Natural killer cell (primary cell): ENCODE measurements around the gene CNR1. TPM values are rescaled to one million over a fixed set of nuclear protein-coding genes. Genes with fewer than 3 reads are reported as not detected.

Source experiments
- ATAC-seq, 3 donors: fragments of 150-1000 bp in 2 of 3; fragments of 200-7000 bp in 1 of 3; cut with Tn5 transposase; 1 replicate in 1 of 3; 2 replicates in 2 of 3; pipeline ENCODE4 v1.10.0; 2021; ENCODE audit warnings: mild to moderate bottlenecking in 2 of 3, moderate library complexity in 2 of 3
- DNase-seq, 2 donors: peaks; one replicate each; pipeline versions ENCODE4 v3.0.0 to v3.0.0-alpha.2; 2013 to 2021; ENCODE audit warnings: mixed read lengths in 1 of 2
- H3K27ac ChIP-seq: one replicate; pipeline ENCODE4 v1.5.1; 2013; ENCODE audit warnings: mild to moderate bottlenecking, low read length
- H3K27me3 ChIP-seq: one replicate; pipeline ENCODE4 v1.6.1; 2013; ENCODE audit warnings: low read length; ENCODE audit not compliant: control insufficient read depth, insufficient read depth
- H3K36me3 ChIP-seq: one replicate; pipeline ENCODE4 v1.6.1; 2013; ENCODE audit warnings: low read length; ENCODE audit not compliant: control insufficient read depth, insufficient read depth
- H3K4me1 ChIP-seq: one replicate; pipeline ENCODE4 v1.6.1; 2013; ENCODE audit warnings: low read length; ENCODE audit not compliant: control insufficient read depth, insufficient read depth
- H3K4me3 ChIP-seq: one replicate; pipeline ENCODE4 v1.5.1; 2013; ENCODE audit warnings: low read length
- H3K9me3 ChIP-seq: one replicate; pipeline ENCODE4 v1.6.1; 2013; ENCODE audit warnings: low read length; ENCODE audit not compliant: control insufficient read depth, insufficient read depth
- H3K27ac Mint-ChIP-seq, 2 donors: one replicate each; pipeline ENCODE4 v1.8.0; 2022; ENCODE audit warnings: mild to moderate bottlenecking in 2 of 2, mixed read lengths in 2 of 2, moderate library complexity in 1 of 2
- H3K27me3 Mint-ChIP-seq, 2 donors: one replicate each; pipeline ENCODE4 v1.8.0; 2022; ENCODE audit warnings: low read depth in 2 of 2, mixed read lengths in 2 of 2
- H3K36me3 Mint-ChIP-seq: one replicate; pipeline ENCODE4 v1.8.0; 2022; ENCODE audit warnings: mixed read lengths
- H3K4me1 Mint-ChIP-seq, 2 donors: one replicate each; pipeline ENCODE4 v1.8.0; 2022; ENCODE audit warnings: mixed read lengths in 2 of 2
- H3K4me3 Mint-ChIP-seq: one replicate; pipeline ENCODE4 v1.8.0; 2022; ENCODE audit warnings: mild to moderate bottlenecking, moderate library complexity, mixed read lengths
- H3K9me3 Mint-ChIP-seq, 2 donors: one replicate each; pipeline ENCODE4 v1.8.0; 2022; ENCODE audit warnings: mixed read lengths in 2 of 2
- WGBS: methylation state at CpG from one replicate; pipeline ENCODE4 v1.1.7; 2013; ENCODE audit warnings: missing lambda C conversion rate; ENCODE audit not compliant: insufficient coverage; 5-methylcytosine and 5-hydroxymethylcytosine counted together
- intact Hi-C: fragments of 100-400 bp; cut with micrococcal nuclease; formaldehyde crosslinking; loops from one replicate; pipeline ENCODE4 v1.14.2; 2022
- total RNA-seq, 4 donors: library from RNA; stranded (reverse); fragments of 120-200 nt in 1 of 4; gene quantifications; one replicate each; pipeline versions ENCODE4 v1.2.3 to v1.2.4, GENCODE V29; 2013 to 2022
- TF ChIP-seq, protein P1 (sequence below): fragments of 200-600 bp; IDR thresholded peaks from one replicate; pipeline ENCODE4 v1.8.0; 2022; ENCODE audit warnings: antibody characterized with exemption

Gene CNR1
- total RNA-seq, 3 donors from 2014 or later (not counting 1 experiment from before 2014, with no cell fraction given) = not detected

DNA sequence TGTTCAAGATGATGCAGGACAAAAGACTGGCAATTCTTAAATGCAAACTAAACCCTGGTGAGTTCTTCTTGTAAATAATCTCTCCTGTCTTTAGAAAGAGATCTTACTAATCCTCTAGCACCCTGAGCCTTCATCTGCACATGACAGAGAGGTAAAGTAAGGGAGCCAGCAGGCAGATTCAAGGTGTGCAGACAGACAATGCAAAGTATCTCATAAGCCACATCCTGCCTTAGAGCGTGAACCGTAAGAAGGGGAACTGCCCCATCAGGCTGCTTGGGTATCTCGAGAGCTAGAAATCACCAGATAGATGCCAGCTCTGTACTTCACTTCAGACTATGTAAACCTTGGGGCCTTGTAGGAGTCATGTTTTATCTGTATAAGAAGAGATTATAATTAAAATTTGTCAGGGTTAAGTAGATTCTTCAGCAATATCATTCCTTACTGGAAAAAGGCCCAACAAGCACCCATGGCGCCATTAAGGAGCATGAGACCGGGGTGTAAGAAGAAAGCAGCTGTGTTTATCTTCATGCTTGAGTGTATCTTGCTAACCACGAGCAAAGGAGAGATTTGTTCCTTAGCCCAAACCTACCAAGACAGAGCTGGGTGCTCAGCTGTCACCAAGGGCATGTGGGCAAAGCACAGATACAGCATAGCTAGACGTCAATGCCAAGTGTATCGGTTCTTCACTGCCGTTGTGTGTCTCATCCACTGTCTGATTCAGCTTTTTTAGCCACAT is 24.4 kb downstream of the CNR1 start:
- ATAC-seq = no peak
- Histone ChIP-seq H3K36me3 (no peaks in the 10 kb centered on the region), H3K9me3 (no peaks in the 10 kb centered on the region), H3K4me3 (no peak overlapping the region), H3K27me3 (no peaks in the 10 kb centered on the region), H3K27ac (peak overlapping the region; percentile 59), H3K4me1 (no peaks in the 10 kb centered on the region)
- Mint-ChIP-seq H3K9me3 (no peaks in the 10 kb centered on the region), H3K36me3 (no peaks in the 10 kb centered on the region), H3K4me1 (no peaks in the 10 kb centered on the region), H3K4me3 (no peak overlapping the region), H3K27me3 (peaks cover 0 to 6% of the 10 kb centered on the region in 2 donors), H3K27ac (no peak overlapping the region)
- TF ChIP-seq, protein P1, sequence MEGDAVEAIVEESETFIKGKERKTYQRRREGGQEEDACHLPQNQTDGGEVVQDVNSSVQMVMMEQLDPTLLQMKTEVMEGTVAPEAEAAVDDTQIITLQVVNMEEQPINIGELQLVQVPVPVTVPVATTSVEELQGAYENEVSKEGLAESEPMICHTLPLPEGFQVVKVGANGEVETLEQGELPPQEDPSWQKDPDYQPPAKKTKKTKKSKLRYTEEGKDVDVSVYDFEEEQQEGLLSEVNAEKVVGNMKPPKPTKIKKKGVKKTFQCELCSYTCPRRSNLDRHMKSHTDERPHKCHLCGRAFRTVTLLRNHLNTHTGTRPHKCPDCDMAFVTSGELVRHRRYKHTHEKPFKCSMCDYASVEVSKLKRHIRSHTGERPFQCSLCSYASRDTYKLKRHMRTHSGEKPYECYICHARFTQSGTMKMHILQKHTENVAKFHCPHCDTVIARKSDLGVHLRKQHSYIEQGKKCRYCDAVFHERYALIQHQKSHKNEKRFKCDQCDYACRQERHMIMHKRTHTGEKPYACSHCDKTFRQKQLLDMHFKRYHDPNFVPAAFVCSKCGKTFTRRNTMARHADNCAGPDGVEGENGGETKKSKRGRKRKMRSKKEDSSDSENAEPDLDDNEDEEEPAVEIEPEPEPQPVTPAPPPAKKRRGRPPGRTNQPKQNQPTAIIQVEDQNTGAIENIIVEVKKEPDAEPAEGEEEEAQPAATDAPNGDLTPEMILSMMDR = no peak
- no peak for DNase-seq
- intact Hi-C loops = no loop called here
- WGBS = 73% methylated on average over 9 of the region's 9 CpGs

DNA sequence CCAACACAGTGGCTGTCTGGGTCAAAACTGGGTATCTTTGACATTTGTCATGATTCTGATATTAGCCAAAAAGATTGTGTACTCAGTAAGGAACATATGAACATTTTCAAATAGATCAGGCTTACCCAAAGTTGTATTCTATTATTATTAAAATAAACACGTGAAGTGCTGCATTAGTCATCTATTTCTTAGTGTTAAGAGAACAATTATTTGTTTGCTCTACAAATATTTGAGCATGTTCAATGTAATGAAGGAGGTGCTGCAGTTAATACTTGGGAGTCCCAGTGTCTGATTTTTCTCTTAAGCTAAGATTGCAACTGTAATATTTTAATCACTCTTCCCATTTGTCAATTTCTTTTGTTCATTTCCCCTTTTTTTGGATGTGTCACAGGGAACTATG is 28.2 kb downstream of the CNR1 start:
- H3K4me3 ChIP-seq = no peak overlapping the region
- DNase-seq = no peak
- TF ChIP-seq, protein P1 = no peak
- no peaks in the 10 kb centered on the region for H3K36me3 ChIP-seq
- peaks cover 0 to 10% of the 10 kb centered on the region in 2 donors for H3K27me3 Mint-ChIP-seq
- H3K4me3 Mint-ChIP-seq = no peak overlapping the region
- no peak overlapping the region for H3K27ac ChIP-seq
- H3K36me3 Mint-ChIP-seq = no peaks in the 10 kb centered on the region
- H3K4me1 ChIP-seq = no peaks in the 10 kb centered on the region
- no peaks in the 10 kb centered on the region for H3K9me3 Mint-ChIP-seq
- no peak for ATAC-seq
- WGBS = no CpG with 5 or more reads among the region's 1 CpG
- no peaks in the 10 kb centered on the region for H3K9me3 ChIP-seq
- no peaks in the 10 kb centered on the region for H3K4me1 Mint-ChIP-seq
- no peaks in the 10 kb centered on the region for H3K27me3 ChIP-seq
- no peak overlapping the region for H3K27ac Mint-ChIP-seq
- intact Hi-C loops = no loop called here

DNA sequence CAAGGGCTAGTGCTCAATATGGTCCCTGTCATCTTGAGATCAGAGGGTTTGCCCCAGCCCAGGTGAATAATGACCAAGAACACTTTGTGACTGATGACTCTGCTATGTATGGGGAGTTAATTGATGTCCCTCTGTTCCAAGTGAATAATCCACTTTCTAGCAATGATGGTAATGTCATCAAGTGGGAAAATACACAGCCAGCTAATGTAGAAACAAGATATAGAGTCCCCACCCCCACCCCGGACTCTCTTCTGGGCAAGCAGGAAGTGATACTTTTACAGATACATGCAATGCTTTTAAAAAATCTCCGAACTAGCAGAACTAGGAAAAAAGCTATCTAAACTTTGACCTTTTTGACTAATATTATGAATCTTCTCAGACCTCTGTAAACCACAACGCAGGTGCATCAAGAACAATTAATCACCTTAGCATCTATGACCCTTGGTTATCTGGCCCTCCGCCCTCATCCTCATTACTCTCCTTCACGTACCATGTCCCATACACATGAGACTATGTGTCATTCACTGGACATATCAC is 30.5 kb downstream of the CNR1 start:
- Mint-ChIP-seq H3K4me1 (no peaks in the 10 kb centered on the region), H3K4me3 (no peak overlapping the region), H3K27ac (no peak overlapping the region), H3K9me3 (no peaks in the 10 kb centered on the region), H3K36me3 (no peaks in the 10 kb centered on the region), H3K27me3 (peaks cover 0 to 7% of the 10 kb centered on the region in 2 donors)
- H3K36me3 ChIP-seq = no peaks in the 10 kb centered on the region
- no peak for ATAC-seq
- no peaks in the 10 kb centered on the region for H3K4me1 ChIP-seq
- TF ChIP-seq, protein P1 = no peak
- no peaks in the 10 kb centered on the region for H3K9me3 ChIP-seq
- WGBS = 79% methylated on average over 5 of the region's 5 CpGs
- no peak overlapping the region for H3K27ac ChIP-seq
- no peak overlapping the region for H3K4me3 ChIP-seq
- H3K27me3 ChIP-seq = no peaks in the 10 kb centered on the region
- intact Hi-C loops = no loop called here
- no peak for DNase-seq
